Ovary (tissue), 9 donors: ENCODE results near the gene PRKCSH. TPM values are rescaled to one million over a fixed set of nuclear protein-coding genes. Genes with fewer than 3 reads are reported as not detected.

ENCODE experiments used
- DNase-seq, 5 donors: peaks; one replicate each; pipeline ENCODE4 v3.0.0-alpha.2; 2019 to 2020
- H3K27ac ChIP-seq, 2 donors: fragments of 200-600 bp; one replicate each; pipeline versions ENCODE4 v1.5.1 to v1.8.0; 2019 to 2022
- H3K27me3 ChIP-seq: fragments of 200-600 bp; one replicate; pipeline ENCODE4 v1.8.0; 2022
- H3K36me3 ChIP-seq: fragments of 200-600 bp; sonication (generic); one replicate; pipeline ENCODE4 v1.5.1; 2019
- H3K4me1 ChIP-seq: one replicate; pipeline ENCODE4 v1.8.1; 2013; ENCODE audit warnings: mild to moderate bottlenecking, moderate library complexity; ENCODE audit not compliant: insufficient read depth
- H3K4me3 ChIP-seq: fragments of 200-600 bp; sonication (generic); one replicate; pipeline ENCODE4 v1.5.1; 2017
- H3K9me3 ChIP-seq, 2 donors: fragments of 200-600 bp in 1 of 2; sonication (generic) in 1 of 2; one replicate each; pipeline versions ENCODE4 v1.5.1 to v1.8.1; 2013 to 2019; ENCODE audit warnings: mild to moderate bottlenecking in 1 of 2, moderate library complexity in 1 of 2
- CTCF ChIP-seq, 3 donors: fragments of 450-650 bp in 2 of 3; fragments of 200-600 bp in 1 of 3; IDR thresholded peaks; one replicate each; pipeline versions ENCODE4 v1.5.1 to v1.8.0; 2016 to 2022; ENCODE audit warnings: antibody characterized with exemption in 3 of 3, mild to moderate bottlenecking in 1 of 3
- EP300 ChIP-seq: sonication (generic); formaldehyde crosslinking; IDR thresholded peaks from one replicate; pipeline ENCODE4 v1.6.1; 2017; ENCODE audit warnings: antibody characterized with exemption
- POLR2A ChIP-seq: fragments of 450-650 bp; IDR thresholded peaks from one replicate; pipeline ENCODE4 v1.6.1; 2017; ENCODE audit warnings: antibody characterized with exemption, mild to moderate bottlenecking, moderate library complexity
- WGBS, 3 donors: extraction: QIAGEN DNeasy Blood & Tissue Kit in 1 of 3; methylation state at CpG; one replicate each; pipeline versions ENCODE4 v1.1.5 to v1.1.7; 2013 to 2017; 5-methylcytosine and 5-hydroxymethylcytosine counted together
- intact Hi-C, 4 donors: fragments of 100-400 bp; cut with DNase I; formaldehyde crosslinking; loops; one replicate each; pipeline versions ENCODE4 v1.11.0 to v1.15.1; 2022 to 2023
- polyA plus RNA-seq, 2 donors: library from polyadenylated mRNA; stranded (reverse); fragments of 200-250 nt in 1 of 2; fragments of 350-450 nt in 1 of 2; fragmentation: Illumina TruSeq in 1 of 2; extraction: RNeasy Lipid Tissue Mini Kit (QIAGEN cat#74804) in 1 of 2; gene quantifications; one replicate each; pipeline ENCODE4 v1.2.3, GENCODE V29; 2013 to 2014
- total RNA-seq, 7 donors: library from RNA; depleted of rRNA in 2 of 7; stranded (reverse); fragments of >200 nt in 2 of 7; fragmentation: NEBNext Ultra II Directional in 3 of 7; extraction: Animal tissue kit (Norgen Biotek cat#: 25700) in 3 of 7; gene quantifications; one replicate each; pipeline versions ENCODE4 v1.1.0 to v1.2.4, GENCODE V29; 2016 to 2023
- donor health status: DM: no; HTN: no; CAD: no; lungs with moderate emphysema.
- donor health status: DM: no; HTN: no; CAD: no.
- donor health status: Bipolar disorder and iron deficiency.
- donor health status: DM: yes; HTN: yes; CAD: no.
- donor health status: DM: no; HTN: no; CAD: no.
- donor health status: DM: yes; HTN: yes; CAD: no.

The PRKCSH gene
- total and polyA plus RNA-seq, 9 donors = 76.5 to 338 (median 270) TPM

GRCh38 chr19:11479898-11480714, 44.7 kb downstream of the PRKCSH start:
- H3K4me1 ChIP-seq = peaks cover 11% of the 10 kb centered on the region
- no peak overlapping the region for H3K4me3 ChIP-seq
- 0 to 3% (median 2%) methylated on average over 38 to 83 of the region's 86 CpGs for WGBS, 3 donors
- no peaks in the 10 kb centered on the region for H3K9me3 ChIP-seq
- peaks cover 11% of the 10 kb centered on the region for H3K27me3 ChIP-seq
- intact Hi-C loops = loop anchor here in 2 of 4 donors (10.0 kb wide), 2 partner anchors 95 to 185 kb away; partner anchors contain the start of genes EPOR (in 1 of the 2) and TSPAN16 (in 1 of the 2)
- TF ChIP-seq CTCF (IDR thresholded peaks at IDR 0.05) = no peak
- no peak for TF ChIP-seq POLR2A
- no peak for TF ChIP-seq EP300
- H3K36me3 ChIP-seq = no peaks in the 10 kb centered on the region
- no peak for DNase-seq
- H3K27ac ChIP-seq = no peak overlapping the region

- Histone ChIP-seq H3K4me1 (peaks cover 11% of the 10 kb centered on the region), H3K9me3 (no peaks in the 10 kb centered on the region), H3K27ac (no peak within 1 kb of the TSS), H3K27me3 (peaks cover 11% of the 10 kb centered on the region), H3K4me3 (no peak within 1 kb of the TSS), H3K36me3 (no peaks in the 10 kb centered on the region)
- WGBS, 3 donors = 4 to 19% (median 7%) methylated on average over 29 to 77 of the region's 77 CpGs
- DNase-seq = no peak
- intact Hi-C loops = loop anchor here in 2 of 4 donors (10.0 kb wide), 2 partner anchors 96 to 186 kb away; partner anchors contain the start of genes EPOR (in 1 of the 2) and TSPAN16 (in 1 of the 2)
- no peak for TF ChIP-seq POLR2A
- TF ChIP-seq CTCF (IDR thresholded peaks at IDR 0.05) = no peak
- TF ChIP-seq EP300 = no peak
These were observed 45.5 kb downstream of the PRKCSH start, which contains the start of gene ELAVL3 for GRCh38 chr19:11480715-11481533. Gene ELAVL3 (minus strand): TSS chr19:11481046. CDS start chr19:11480608, 438 bp downstream.

- H3K27ac ChIP-seq = no peak overlapping the region
- WGBS, 3 donors = 3 to 4% (median 4%) methylated on average over 45 to 50 of the region's 50 CpGs
These were observed 46.3 kb downstream of the PRKCSH start for GRCh38 chr19:11481534-11482383.

More at GRCh38 chr19:11481534-11482383, 46.3 kb downstream of the PRKCSH start:
- intact Hi-C loops = loop anchor here in 3 of 4 donors (2.0 to 10.0 kb wide), 3 partner anchors 97 to 187 kb away; partner anchors contain the start of genes EPOR (in 1 of the 3) and TSPAN16 (in 1 of the 3)
- Histone ChIP-seq H3K36me3 (no peaks in the 10 kb centered on the region), H3K4me1 (peaks cover 11% of the 10 kb centered on the region), H3K4me3 (no peak overlapping the region), H3K27me3 (peaks cover 11% of the 10 kb centered on the region), H3K9me3 (no peaks in the 10 kb centered on the region)
- no peak for TF ChIP-seq CTCF (IDR thresholded peaks at IDR 0.05)
- no peak for TF ChIP-seq EP300
- TF ChIP-seq POLR2A = no peak
- peak in 2 of 5 donors; percentile 46 to 63 for DNase-seq
